Stimulated activated CD4-positive, alpha-beta T cell treated with anti-CD3 and anti-CD28 coated beads, Interleukin-2, amount 100 ng/mL, for 24 hours (primary cell): ENCODE data around the gene DHPS.

Source experiments
- DNase-seq, 2 donors: peaks; one replicate each; pipeline ENCODE4 v3.0.0-alpha.2; 2020

DHPS gene

DNA sequence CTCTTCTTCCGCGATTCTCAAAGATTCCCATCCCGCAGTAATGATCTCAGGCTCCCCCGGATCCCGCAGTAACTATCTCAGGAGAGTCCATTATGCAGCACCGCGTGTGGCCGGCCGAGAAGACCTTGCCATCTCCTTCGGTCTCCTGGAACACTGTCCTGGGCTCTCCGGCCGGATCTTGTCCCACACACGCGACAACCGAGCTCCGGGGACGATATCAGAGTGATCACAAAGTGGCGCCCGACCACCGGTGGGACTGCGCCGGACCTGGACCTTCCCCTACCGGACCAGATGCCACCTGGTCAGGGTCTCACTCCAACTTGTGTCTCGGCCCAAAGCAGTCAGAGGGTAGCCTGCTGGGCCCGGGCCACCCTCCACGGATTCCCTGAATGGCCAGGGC lies 39.2 kb downstream of the DHPS start:
- DNase-seq: no peak

- DNase-seq: no peak
Observed at GRCh38 chr19:12641456-12641855, 40.2 kb downstream of the DHPS start.

DNA sequence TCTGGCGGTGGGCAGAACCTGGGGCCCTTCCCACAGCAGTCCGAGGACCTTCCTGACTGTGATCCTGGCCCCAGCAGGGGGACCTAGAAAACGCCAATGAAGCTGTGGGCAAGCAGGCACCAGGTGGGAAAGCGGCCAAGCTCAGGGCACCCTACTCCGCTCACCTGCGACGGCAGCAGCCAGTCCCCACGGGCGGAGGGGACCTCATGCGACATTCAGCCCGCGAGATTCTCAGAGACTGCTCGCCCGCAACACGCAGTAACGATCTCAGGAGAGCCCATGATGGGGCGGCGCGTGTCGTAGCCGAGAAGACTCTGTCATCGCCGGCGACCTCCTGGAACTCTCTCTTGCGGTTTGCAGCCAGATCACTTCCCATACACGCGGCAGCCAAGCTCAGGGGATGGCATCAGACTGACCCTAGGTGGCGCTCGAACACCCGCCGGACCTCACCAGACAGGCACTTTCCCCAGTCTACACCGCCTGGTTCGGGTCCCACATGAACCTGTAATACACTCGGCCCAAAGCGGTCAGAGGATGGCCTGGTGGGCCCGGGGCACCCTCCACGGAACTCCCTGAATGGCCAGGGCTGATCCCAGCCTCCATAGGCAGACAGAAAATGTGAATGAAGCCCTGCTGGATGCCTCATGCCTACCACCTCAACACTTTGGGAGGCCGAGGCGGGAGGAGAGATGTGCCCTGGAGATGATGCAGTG lies 41.6 kb downstream of the DHPS start:
- DNase-seq: peak; percentile 90 to 91

DNA sequence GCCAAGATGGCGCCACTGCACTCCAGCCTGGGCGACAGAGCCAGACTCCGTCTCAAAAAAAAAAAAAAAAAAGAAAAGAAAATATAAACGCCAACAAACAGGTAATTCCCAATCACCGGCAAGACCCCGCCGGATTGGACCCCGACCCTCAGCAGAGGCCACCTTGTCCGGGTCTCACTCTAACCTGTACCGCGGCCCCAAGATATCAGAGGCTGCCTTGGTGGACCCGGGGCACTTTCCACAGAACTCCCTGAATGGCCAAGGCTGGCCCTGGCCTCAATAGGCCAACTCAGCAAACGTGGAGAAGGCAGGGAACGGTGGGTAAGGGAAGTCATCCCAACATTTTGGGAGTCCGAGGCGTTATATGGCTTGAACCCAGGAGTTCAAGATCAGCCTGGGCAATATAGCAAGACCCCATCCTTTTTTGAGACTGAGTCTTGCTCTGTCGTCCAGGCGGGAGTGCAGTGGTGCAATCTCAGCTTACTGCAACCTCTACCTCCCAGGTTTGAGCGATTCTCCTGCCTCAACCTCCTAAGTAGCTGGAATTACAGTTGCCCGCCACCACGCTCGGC lies 43.0 kb downstream of the DHPS start:
- no peak for DNase-seq

GRCh38 chr19:12636631-12637030 lies 45.0 kb downstream of the DHPS start:
- DNase-seq: no peak

- no peak for DNase-seq
Observed at GRCh38 chr19:12629215-12629614, 52.5 kb downstream of the DHPS start.

DNA sequence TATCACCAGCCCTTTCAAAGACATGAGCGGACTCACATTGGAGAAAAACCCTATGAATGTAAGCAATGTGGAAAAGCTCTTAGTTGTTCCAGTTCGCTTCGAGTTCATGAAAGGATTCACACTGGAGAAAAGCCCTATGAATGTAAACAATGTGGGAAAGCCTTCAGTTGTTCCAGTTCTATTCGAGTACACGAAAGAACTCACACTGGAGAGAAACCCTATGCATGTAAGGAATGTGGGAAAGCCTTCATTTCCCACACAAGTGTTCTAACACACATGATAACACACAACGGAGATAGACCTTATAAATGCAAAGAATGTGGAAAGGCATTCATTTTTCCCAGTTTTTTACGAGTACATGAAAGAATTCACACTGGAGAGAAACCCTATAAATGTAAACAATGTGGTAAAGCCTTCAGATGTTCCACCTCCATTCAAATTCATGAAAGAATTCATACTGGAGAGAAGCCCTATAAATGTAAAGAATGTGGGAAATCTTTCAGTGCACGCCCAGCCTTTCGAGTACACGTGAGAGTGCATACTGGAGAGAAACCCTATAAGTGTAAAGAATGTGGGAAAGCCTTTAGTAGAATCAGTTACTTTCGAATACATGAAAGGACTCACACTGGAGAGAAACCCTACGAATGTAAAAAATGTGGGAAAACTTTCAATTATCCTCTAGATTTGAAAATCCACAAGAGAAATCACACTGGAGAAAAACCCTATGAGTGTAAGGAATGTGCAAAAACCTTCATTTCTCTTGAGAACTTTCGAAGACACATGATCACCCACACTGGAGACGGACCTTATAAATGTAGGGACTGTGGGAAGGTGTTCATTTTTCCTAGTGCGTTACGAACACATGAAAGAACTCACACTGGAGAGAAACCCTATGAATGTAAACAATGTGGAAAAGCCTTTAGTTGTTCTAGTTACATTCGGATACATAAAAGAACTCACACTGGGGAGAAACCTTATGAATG lies 53.3 kb downstream of the DHPS start:
- no peak for DNase-seq

GRCh38 chr19:12626958-12627357 lies 54.7 kb downstream of the DHPS start:
- DNase-seq: no peak
